Peyer's patch (tissue), 4 donors: ENCODE results near the gene TIAM2.
A peak's percentile ranks its signal among the peaks of the same experiment; 100 is the strongest.
"Not testable (repeated sequence)": the region's sequence is repeated elsewhere in the genome, so short reads cannot be mapped to it uniquely, and the experiment has no call there.

Experiments used
- POLR2A ChIP-seq, 2 donors: fragments of 450-650 bp; IDR thresholded peaks; one replicate each; pipeline ENCODE4 v1.5.1; 2017; ENCODE audit warnings: antibody characterized with exemption in 2 of 2, mild to moderate bottlenecking in 2 of 2, moderate library complexity in 2 of 2
- TF ChIP-seq, protein P1 (sequence below), 6 experiments: fragments of 450-650 bp in 4 of 6; fragments of 200-600 bp in 2 of 6; sonication (generic) in 1 of 6; IDR thresholded peaks; one replicate each; pipeline ENCODE4 v1.5.1; 2017 to 2019; ENCODE audit warnings: antibody characterized with exemption in 6 of 6, mild to moderate bottlenecking in 3 of 6, moderate library complexity in 1 of 6

DNA sequence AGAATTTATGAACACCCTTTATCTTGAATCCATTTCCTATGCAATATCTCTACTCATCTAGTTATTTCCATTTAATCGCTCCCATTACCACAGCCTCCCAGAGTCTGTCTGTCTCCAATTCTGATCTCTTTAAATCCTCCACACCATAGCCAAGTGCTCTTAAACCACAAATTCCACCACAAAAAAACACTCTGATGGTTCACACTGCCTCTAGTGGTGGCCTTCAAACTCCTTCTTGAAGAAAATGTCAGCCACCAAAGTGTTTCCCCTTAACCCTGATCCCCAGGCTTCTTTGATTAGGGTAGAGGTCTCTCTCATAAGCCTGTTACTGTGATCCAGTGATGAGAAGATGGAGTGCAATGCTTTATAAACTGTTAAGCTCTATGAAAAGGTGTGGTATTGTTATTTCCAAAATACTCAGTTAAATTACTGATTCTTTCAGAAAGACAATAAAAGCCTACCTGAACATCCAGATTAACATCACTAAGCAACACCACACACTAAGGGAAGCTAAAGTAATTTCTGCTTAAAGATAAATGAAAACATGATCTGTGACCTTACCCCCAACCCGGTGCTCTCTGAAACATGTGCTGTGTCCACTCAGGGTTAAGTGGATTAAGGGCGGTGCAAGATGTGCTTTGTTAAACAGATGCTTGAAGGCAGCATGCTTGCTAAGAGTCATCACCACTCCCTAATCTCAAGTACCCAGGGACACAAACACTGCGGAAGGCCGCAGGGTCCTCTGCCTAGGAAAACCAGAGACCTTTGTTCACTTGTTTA, 273.2 kb downstream of the TIAM2 start:
- TF ChIP-seq, protein P1, sequence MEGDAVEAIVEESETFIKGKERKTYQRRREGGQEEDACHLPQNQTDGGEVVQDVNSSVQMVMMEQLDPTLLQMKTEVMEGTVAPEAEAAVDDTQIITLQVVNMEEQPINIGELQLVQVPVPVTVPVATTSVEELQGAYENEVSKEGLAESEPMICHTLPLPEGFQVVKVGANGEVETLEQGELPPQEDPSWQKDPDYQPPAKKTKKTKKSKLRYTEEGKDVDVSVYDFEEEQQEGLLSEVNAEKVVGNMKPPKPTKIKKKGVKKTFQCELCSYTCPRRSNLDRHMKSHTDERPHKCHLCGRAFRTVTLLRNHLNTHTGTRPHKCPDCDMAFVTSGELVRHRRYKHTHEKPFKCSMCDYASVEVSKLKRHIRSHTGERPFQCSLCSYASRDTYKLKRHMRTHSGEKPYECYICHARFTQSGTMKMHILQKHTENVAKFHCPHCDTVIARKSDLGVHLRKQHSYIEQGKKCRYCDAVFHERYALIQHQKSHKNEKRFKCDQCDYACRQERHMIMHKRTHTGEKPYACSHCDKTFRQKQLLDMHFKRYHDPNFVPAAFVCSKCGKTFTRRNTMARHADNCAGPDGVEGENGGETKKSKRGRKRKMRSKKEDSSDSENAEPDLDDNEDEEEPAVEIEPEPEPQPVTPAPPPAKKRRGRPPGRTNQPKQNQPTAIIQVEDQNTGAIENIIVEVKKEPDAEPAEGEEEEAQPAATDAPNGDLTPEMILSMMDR (IDR thresholded peaks at IDR 0.05) = peak in 4 of 6 experiments; percentile 32 to 43 (median 36)
- not testable (repeated sequence) for TF ChIP-seq POLR2A (IDR thresholded peaks at IDR 0.05)
